PC-9 (cell line): Measurements from ENCODE around the gene POLDIP2. TPM values are rescaled to one million over a fixed set of nuclear protein-coding genes. Genes with fewer than 3 reads are reported as not detected.

Experiments used
- BruUV-seq: library from RNA; stranded (reverse); fragments of 400-500 nt; replicated peaks from 2 replicates; lab custom pipeline; 2021; lab: Mats Ljungman, UMichigan
- CTCF ChIA-PET: fragments of 300-600 bp; sonication (Branson Sonifier 250); formaldehyde crosslinking; loops from one replicate; lab custom pipeline; 2022; ENCODE audit warnings: antibody characterized with exemption; lab: Charles Lee
- POLR2A ChIA-PET: fragments of 300-600 bp; sonication (Branson Sonifier 250); formaldehyde crosslinking; loops from one replicate; lab custom pipeline; 2022; ENCODE audit warnings: antibody characterized with exemption; ENCODE audit not compliant: unreplicated experiment; lab: Charles Lee
- DNase-seq, 2 experiments: peaks; one replicate each; pipeline versions ENCODE4 v3.0.0 to v3.0.0-alpha.2; 2015 to 2022; ENCODE audit warnings: mixed read lengths in 1 of 2
- H2AFZ ChIP-seq: fragments of 200-600 bp; sonication (generic); 2 replicates; pipeline ENCODE4 v1.8.1; 2017; ENCODE audit warnings: antibody characterized with exemption
- H3F3A ChIP-seq: fragments of 200-600 bp; sonication (generic); 2 replicates; pipeline ENCODE4 v1.8.1; 2017; ENCODE audit warnings: antibody characterized with exemption, mild to moderate bottlenecking, low read depth; ENCODE audit not compliant: insufficient read depth
- H3K27ac ChIP-seq: fragments of 200-600 bp; sonication (generic); 2 replicates; pipeline ENCODE4 v1.6.1; 2016; ENCODE audit warnings: mixed run types
- H3K27me3 ChIP-seq: fragments of 200-600 bp; sonication (generic); 2 replicates; pipeline ENCODE4 v1.6.1; 2016; ENCODE audit warnings: low read depth, mixed run types; ENCODE audit not compliant: insufficient read depth
- H3K36me3 ChIP-seq: fragments of 200-600 bp; sonication (generic); 2 replicates; pipeline ENCODE4 v1.6.1; 2016; ENCODE audit warnings: low read depth, mixed run types
- H3K4me1 ChIP-seq: fragments of 200-600 bp; sonication (generic); replicated peaks from 2 replicates; pipeline ENCODE4 v1.6.1; 2016; ENCODE audit warnings: mixed run types; ENCODE audit not compliant: insufficient read depth
- H3K4me2 ChIP-seq: fragments of 200-600 bp; sonication (generic); 2 replicates; pipeline ENCODE4 v1.6.1; 2017; ENCODE audit warnings: mixed run types
- H3K4me3 ChIP-seq: fragments of 200-600 bp; sonication (generic); 2 replicates; pipeline ENCODE4 v1.6.1; 2016; ENCODE audit warnings: mixed run types
- H3K79me2 ChIP-seq: fragments of 200-600 bp; sonication (generic); 2 replicates; pipeline ENCODE4 v1.6.1; 2017; ENCODE audit warnings: low read depth, mixed run types
- H3K9me2 ChIP-seq: fragments of 200-600 bp; sonication (generic); 2 replicates; pipeline ENCODE4 v1.8.1; 2017; ENCODE audit warnings: mild to moderate bottlenecking; ENCODE audit not compliant: insufficient read depth
- H3K9me3 ChIP-seq: fragments of 200-600 bp; sonication (generic); 2 replicates; pipeline ENCODE4 v1.8.1; 2016; ENCODE audit warnings: low read depth; ENCODE audit not compliant: insufficient read depth
- H4K20me1 ChIP-seq: fragments of 200-600 bp; sonication (generic); 2 replicates; pipeline ENCODE4 v1.8.1; 2017; ENCODE audit not compliant: insufficient read depth
- CTCF ChIP-seq: fragments of 200-600 bp; sonication (generic); conservative IDR thresholded peaks from 2 replicates; pipeline ENCODE4 v1.6.1; 2017; ENCODE audit warnings: mixed run types, antibody characterized with exemption, mild to moderate bottlenecking, moderate library complexity
- EZH2 ChIP-seq: fragments of 200-600 bp; sonication (generic); IDR thresholded peaks from 2 replicates; pipeline ENCODE4 v1.8.0; 2017; ENCODE audit warnings: antibody characterized with exemption, low read depth
- intact Hi-C: fragments of 100-400 bp; cut with micrococcal nuclease; formaldehyde crosslinking; loops from one replicate; pipeline ENCODE4 v1.10.0; 2022; ENCODE audit not compliant: unreplicated experiment
- total RNA-seq: library from RNA; stranded (reverse); gene quantifications from 2 replicates; pipeline ENCODE4 v1.2.3, GENCODE V29; 2021

POLDIP2 gene
- total RNA-seq, 1 experiment from 2014 or later: 98.2 TPM

DNA sequence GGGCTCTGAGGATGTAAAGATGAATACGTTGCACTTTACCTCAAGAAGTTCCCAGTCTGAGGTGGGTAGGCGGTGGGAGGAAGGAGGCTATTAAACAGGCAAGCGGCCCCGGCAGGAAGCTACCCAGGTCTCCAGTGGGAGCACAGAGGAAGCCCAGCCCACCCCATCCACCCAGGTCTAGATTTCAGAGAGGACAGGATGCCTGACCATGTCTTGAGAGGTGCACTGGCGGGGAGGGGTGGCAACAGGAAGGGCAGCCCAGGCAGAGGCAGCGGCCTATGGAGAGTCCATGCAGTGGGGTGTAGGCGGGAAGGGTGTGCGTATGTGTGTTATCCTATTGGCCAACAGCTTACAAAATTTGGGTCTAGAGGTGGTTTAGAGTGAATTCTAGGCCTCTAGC lies 28.1 kb upstream of the POLDIP2 start:
- no TSS peak for BruUV-seq
- H3K9me2 ChIP-seq: no peaks in the 10 kb centered on the region
- H3K4me2 ChIP-seq: peak overlapping the region; percentile 94
- peak overlapping the region; percentile 98; the same call in 1 of the 2 replicates for H2AFZ ChIP-seq
- H3K79me2 ChIP-seq: peaks cover 11% of the 10 kb centered on the region; the same call in 1 of the 2 replicates
- no peaks in the 10 kb centered on the region; the same call in 1 of the 2 replicates for H4K20me1 ChIP-seq
- peak overlapping the region; percentile 79 for H3K27ac ChIP-seq
- H3K9me3 ChIP-seq: no peaks in the 10 kb centered on the region
- peak overlapping the region; percentile 84 for H3K4me3 ChIP-seq
- no peaks in the 10 kb centered on the region for H3K27me3 ChIP-seq
- intact Hi-C loops: no loop called here
- POLR2A ChIA-PET: no interaction called here
- H3F3A ChIP-seq: peaks cover 33% of the 10 kb centered on the region
- CTCF ChIA-PET: interaction anchor here (0.5 kb wide), 1 partner anchor 494 kb away, joined by 6 read pairs; no protein-coding TSS in a partner anchor
- no peak for DNase-seq
- no peak for TF ChIP-seq CTCF
- TF ChIP-seq EZH2: no peak
- H3K36me3 ChIP-seq: peaks cover 10% of the 10 kb centered on the region; the same call in 1 of the 2 replicates
- H3K4me1 ChIP-seq: peaks cover 30% of the 10 kb centered on the region

DNA sequence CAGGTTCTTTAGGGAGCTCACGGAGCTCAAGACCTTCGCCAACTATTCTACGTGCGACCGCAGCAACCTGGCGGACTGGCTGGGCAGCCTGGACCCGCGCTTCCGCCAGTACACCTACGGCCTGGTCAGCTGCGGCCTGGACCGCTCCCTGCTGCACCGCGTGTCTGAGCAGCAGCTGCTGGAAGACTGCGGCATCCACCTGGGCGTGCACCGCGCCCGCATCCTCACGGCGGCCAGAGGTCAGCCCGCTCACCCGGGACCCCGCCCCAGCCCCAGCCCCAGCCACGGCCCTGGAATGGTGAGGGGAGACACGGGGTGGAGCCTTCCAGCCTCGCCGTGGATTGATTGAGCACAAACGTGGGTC lies 27.7 kb upstream of the POLDIP2 start:
- ChIA-PET POLR2A (interaction anchor here (1.3 kb wide), 1 partner anchor 49 kb away, joined by 8 read pairs; no protein-coding TSS in a partner anchor), CTCF (no interaction called here)
- Histone ChIP-seq H3K4me1 (peaks cover 32% of the 10 kb centered on the region), H3K9me2 (no peaks in the 10 kb centered on the region), H3K4me2 (peak overlapping the region; percentile 94), H3K36me3 (peaks cover 10% of the 10 kb centered on the region; the same call in 1 of the 2 replicates), H3K9me3 (no peaks in the 10 kb centered on the region), H3F3A (peaks cover 34% of the 10 kb centered on the region), H3K27ac (peak overlapping the region; percentile 79), H3K27me3 (no peaks in the 10 kb centered on the region), H3K4me3 (peak overlapping the region; percentile 84), H2AFZ (peak overlapping the region; percentile 98), H4K20me1 (no peaks in the 10 kb centered on the region; the same call in 1 of the 2 replicates), H3K79me2 (peaks cover 11% of the 10 kb centered on the region; the same call in 1 of the 2 replicates)
- intact Hi-C loops: no loop called here
- DNase-seq: peak; percentile 66 to 77
- no TSS peak for BruUV-seq
- no peak for TF ChIP-seq EZH2
- TF ChIP-seq CTCF: no peak

GRCh38 chr17:28384281-28385036 lies 27.1 kb upstream of the POLDIP2 start:
- H3K4me3 ChIP-seq: peak overlapping the region; percentile 84
- peak overlapping the region; percentile 79 for H3K27ac ChIP-seq
- intact Hi-C loops: no loop called here
- peak; percentile 62 to 77 for DNase-seq
- TSS peak; percentile 71 for BruUV-seq
- H4K20me1 ChIP-seq: no peaks in the 10 kb centered on the region; the same call in 1 of the 2 replicates
- peaks cover 37% of the 10 kb centered on the region for H3K4me1 ChIP-seq
- peak overlapping the region; percentile 94 for H3K4me2 ChIP-seq
- H3K9me3 ChIP-seq: no peaks in the 10 kb centered on the region
- TF ChIP-seq CTCF (no peak), EZH2 (no peak)
- 0 out of 2 replicates have a peak, but pooled peaks cover 6% of the 10 kb centered on the region for H3K36me3 ChIP-seq
- H3K27me3 ChIP-seq: no peaks in the 10 kb centered on the region
- peaks cover 40% of the 10 kb centered on the region for H3F3A ChIP-seq
- H2AFZ ChIP-seq: peak overlapping the region; percentile 98
- CTCF ChIA-PET: no interaction called here
- H3K79me2 ChIP-seq: peaks cover 11% of the 10 kb centered on the region; the same call in 1 of the 2 replicates
- no peaks in the 10 kb centered on the region for H3K9me2 ChIP-seq
- POLR2A ChIA-PET: interaction anchor here (0.7 to 1.3 kb wide), 3 partner anchors 21 to 169 kb away, joined by 4 to 8 read pairs (median 5); partner anchors contain the start of gene SLC46A1
